Liver (tissue), 2 donors: ENCODE results near the gene PLCB4.

Source experiments
- CTCF ChIP-seq: fragments of 150-350 bp; IDR thresholded peaks from 2 replicates; pipeline ENCODE4 v1.5.1; 2017; ENCODE audit warnings: improper control_type of control experiment, low read depth, low read length; ENCODE audit not compliant: missing input control
- TF ChIP-seq, protein P1 (sequence below): IDR thresholded peaks from 2 replicates; pipeline ENCODE4 v1.6.1; 2016; ENCODE audit warnings: antibody characterized with exemption
- donor health status: healthy.

DNA sequence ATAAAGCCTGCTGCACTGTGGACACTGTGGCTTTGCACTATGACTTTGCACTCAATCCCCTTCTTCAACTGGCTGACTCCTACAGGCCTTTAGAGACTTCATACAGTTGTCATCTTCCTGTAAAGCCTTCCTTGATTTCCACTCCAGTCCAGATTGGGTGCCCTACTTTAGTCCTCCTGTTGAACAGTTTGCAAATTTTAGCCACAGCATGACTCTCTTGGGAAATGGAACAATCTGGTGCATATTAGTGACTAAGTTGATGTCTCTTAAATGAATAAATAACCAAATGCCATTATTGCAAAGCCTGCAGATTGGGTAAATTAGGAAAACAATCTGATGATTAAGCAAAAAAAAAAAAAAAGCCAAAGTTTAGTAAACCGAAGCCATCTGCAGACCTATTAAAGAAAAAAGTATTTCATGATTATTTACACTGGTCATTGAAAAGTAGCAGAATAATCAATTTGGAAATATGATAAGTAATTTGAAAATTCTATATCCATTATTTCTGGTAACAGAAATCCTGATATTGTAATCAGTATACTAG, 12.6 kb downstream of the PLCB4 start:
- no peak for TF ChIP-seq CTCF
- TF ChIP-seq, protein P1, sequence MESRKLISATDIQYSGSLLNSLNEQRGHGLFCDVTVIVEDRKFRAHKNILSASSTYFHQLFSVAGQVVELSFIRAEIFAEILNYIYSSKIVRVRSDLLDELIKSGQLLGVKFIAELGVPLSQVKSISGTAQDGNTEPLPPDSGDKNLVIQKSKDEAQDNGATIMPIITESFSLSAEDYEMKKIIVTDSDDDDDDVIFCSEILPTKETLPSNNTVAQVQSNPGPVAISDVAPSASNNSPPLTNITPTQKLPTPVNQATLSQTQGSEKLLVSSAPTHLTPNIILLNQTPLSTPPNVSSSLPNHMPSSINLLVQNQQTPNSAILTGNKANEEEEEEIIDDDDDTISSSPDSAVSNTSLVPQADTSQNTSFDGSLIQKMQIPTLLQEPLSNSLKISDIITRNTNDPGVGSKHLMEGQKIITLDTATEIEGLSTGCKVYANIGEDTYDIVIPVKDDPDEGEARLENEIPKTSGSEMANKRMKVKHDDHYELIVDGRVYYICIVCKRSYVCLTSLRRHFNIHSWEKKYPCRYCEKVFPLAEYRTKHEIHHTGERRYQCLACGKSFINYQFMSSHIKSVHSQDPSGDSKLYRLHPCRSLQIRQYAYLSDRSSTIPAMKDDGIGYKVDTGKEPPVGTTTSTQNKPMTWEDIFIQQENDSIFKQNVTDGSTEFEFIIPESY: no peak
